CD4-positive, alpha-beta T cell treated with Interferon alpha-2 for 1 hour (primary cell): ENCODE data around the gene KIF24.
"Not testable (repeated sequence)": the region's sequence is repeated elsewhere in the genome, so short reads cannot be mapped to it uniquely, and the experiment has no call there.

Source experiments
- DNase-seq, 2 donors: peaks; one replicate each; pipeline ENCODE4 v3.0.0-alpha.2; 2020 to 2022

KIF24 gene

GRCh38 chr9:34362614-34363214 lies 33.6 kb upstream of the KIF24 start:
- DNase-seq: no peak

- not testable (repeated sequence) for DNase-seq
Observed at GRCh38 chr9:34352957-34353356, 23.9 kb upstream of the KIF24 start.

GRCh38 chr9:34352122-34352652 lies 23.1 kb upstream of the KIF24 start:
- not testable (repeated sequence) for DNase-seq

- DNase-seq: no peak
Observed at GRCh38 chr9:34349324-34349723, 20.3 kb upstream of the KIF24 start.

- DNase-seq: no peak
Observed at GRCh38 chr9:34347800-34348158, 18.7 kb upstream of the KIF24 start.

- no peak for DNase-seq
Observed at GRCh38 chr9:34346873-34347799, 18.1 kb upstream of the KIF24 start.

- DNase-seq: no peak
Observed at GRCh38 chr9:34343605-34344004, 14.5 kb upstream of the KIF24 start.

GRCh38 chr9:34343090-34343489 lies 14.0 kb upstream of the KIF24 start:
- no peak for DNase-seq

GRCh38 chr9:34341659-34342295 lies 12.7 kb upstream of the KIF24 start:
- DNase-seq: no peak

- no peak for DNase-seq
Observed at GRCh38 chr9:34338665-34339385, 9.8 kb upstream of the KIF24 start.

- not testable (repeated sequence) for DNase-seq
Observed at GRCh38 chr9:34338079-34338478, 9.0 kb upstream of the KIF24 start.

- peak in 1 of 2 donors; percentile 8 for DNase-seq
Observed at GRCh38 chr9:34337403-34337802, 8.3 kb upstream of the KIF24 start.

GRCh38 chr9:34335376-34335775 lies 6.3 kb upstream of the KIF24 start:
- no peak for DNase-seq

- no peak for DNase-seq
Observed at GRCh38 chr9:34334916-34335315, 5.8 kb upstream of the KIF24 start.

GRCh38 chr9:34334337-34334824 lies 5.3 kb upstream of the KIF24 start:
- DNase-seq: no peak

GRCh38 chr9:34333836-34334235 lies 4.8 kb upstream of the KIF24 start:
- DNase-seq: no peak

- DNase-seq: peak in 1 of 2 donors; percentile 45
Observed at GRCh38 chr9:34332076-34332964, 3.3 kb upstream of the KIF24 start.

GRCh38 chr9:34331196-34331595 lies 2.1 kb upstream of the KIF24 start:
- no peak for DNase-seq

GRCh38 chr9:34328500-34328986 lies 525 bp downstream of the KIF24 start:
- peak; percentile 15 to 45 for DNase-seq

- DNase-seq: no peak
Observed at GRCh38 chr9:34326690-34327089, 2.4 kb downstream of the KIF24 start.

GRCh38 chr9:34322899-34323591 lies 6.0 kb downstream of the KIF24 start:
- DNase-seq: no peak
